DND-41 (cell line): ENCODE results near the gene FBXO41.

Experiments used
- ATAC-seq: fragments of 200-7000 bp; cut with Tn5 transposase; 3 replicates; pipeline ENCODE4 v1.9.1; 2021; ENCODE audit warnings: low read depth; ENCODE audit not compliant: insufficient read depth
- DNase-seq: peaks from one replicate; pipeline ENCODE4 v3.0.0-alpha.2; 2020
- H2AFZ ChIP-seq: 2 replicates; pipeline ENCODE4 v1.6.0; 2012; ENCODE audit warnings: low read depth, low read length
- H3K27ac ChIP-seq: 2 replicates; pipeline ENCODE4 v1.5.1; 2012; ENCODE audit warnings: low read length, inconsistent platforms
- H3K27me3 ChIP-seq: fragments of 200-600 bp; sonication (generic); 2 replicates; pipeline ENCODE4 v1.6.0; 2012; ENCODE audit warnings: low read length, mild to moderate bottlenecking, inconsistent platforms; ENCODE audit not compliant: insufficient read depth, poor library complexity
- H3K36me3 ChIP-seq: 2 replicates; pipeline ENCODE4 v1.5.1; 2012; ENCODE audit warnings: low read length, inconsistent platforms; ENCODE audit not compliant: insufficient read depth
- H3K4me1 ChIP-seq: 2 replicates; pipeline ENCODE4 v1.5.1; 2012; ENCODE audit warnings: mild to moderate bottlenecking, low read length; ENCODE audit not compliant: insufficient read depth
- H3K4me2 ChIP-seq: 2 replicates; pipeline ENCODE4 v1.6.0; 2012; ENCODE audit warnings: mild to moderate bottlenecking, moderate library complexity, low read length, inconsistent platforms; ENCODE audit not compliant: insufficient read depth
- H3K4me3 ChIP-seq, 2 experiments: fragments of 200-600 bp in 1 of 2; shearing (Covaris generic) in 1 of 2; 2 replicates each; pipeline ENCODE4 v1.5.1; 2012 to 2016; ENCODE audit warnings: inconsistent platforms in 2 of 2, low read length in 2 of 2, mild to moderate bottlenecking in 2 of 2, low read depth in 1 of 2, moderate library complexity in 1 of 2
- H3K79me2 ChIP-seq: 2 replicates; pipeline ENCODE4 v1.6.0; 2012; ENCODE audit warnings: low read length, inconsistent platforms; ENCODE audit not compliant: insufficient read depth
- H3K9ac ChIP-seq: 2 replicates; pipeline ENCODE4 v1.6.0; 2012; ENCODE audit warnings: low read depth, mild to moderate bottlenecking, inconsistent platforms, low read length, moderate library complexity
- H3K9me3 ChIP-seq: 2 replicates; pipeline ENCODE4 v1.5.1; 2012; ENCODE audit warnings: low read length, moderate library complexity, mild to moderate bottlenecking, inconsistent platforms; ENCODE audit not compliant: insufficient read depth, severe bottlenecking
- H4K20me1 ChIP-seq: 2 replicates; pipeline ENCODE4 v1.6.0; 2012; ENCODE audit warnings: low read length; ENCODE audit not compliant: insufficient read depth
- EZH2 ChIP-seq: IDR thresholded peaks from 3 replicates; pipeline ENCODE4 v1.6.1; 2012; ENCODE audit warnings: borderline replicate concordance, low read depth, mild to moderate bottlenecking, moderate library complexity, low read length, inconsistent platforms; ENCODE audit not compliant: severe bottlenecking
- TF ChIP-seq, protein P1 (sequence below): IDR thresholded peaks from 2 replicates; pipeline ENCODE4 v1.5.1; 2012; ENCODE audit warnings: borderline replicate concordance, low read length, moderate library complexity, mild to moderate bottlenecking; ENCODE audit not compliant: poor library complexity, severe bottlenecking; ENCODE audit errors: extremely low read depth

FBXO41 gene

DNA sequence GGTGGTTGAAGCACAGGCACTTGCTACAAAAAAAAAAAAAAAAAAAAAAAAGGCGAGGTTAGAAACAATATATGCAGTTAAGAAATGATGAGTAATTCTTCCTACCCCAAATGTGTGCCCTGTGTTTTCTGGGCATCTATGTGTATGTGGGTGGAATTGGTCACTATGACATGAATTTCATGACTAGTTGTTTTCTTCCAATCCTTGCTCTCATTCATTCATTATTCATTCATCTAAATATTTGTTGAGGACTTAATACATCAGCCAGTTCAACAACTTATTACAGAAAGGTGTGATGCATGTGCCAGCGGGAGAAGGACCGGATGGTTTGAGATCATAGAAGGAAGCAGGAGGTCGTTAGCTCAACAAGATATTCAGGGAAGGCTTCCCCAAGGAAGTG lies 17.4 kb upstream of the FBXO41 start:
- no peak overlapping the region for H3K9ac ChIP-seq
- no peaks in the 10 kb centered on the region for H3K79me2 ChIP-seq
- no peak overlapping the region for H3K27ac ChIP-seq
- no peaks in the 10 kb centered on the region for H3K4me1 ChIP-seq
- ATAC-seq: no peak
- H3K4me2 ChIP-seq: no peak overlapping the region
- H3K9me3 ChIP-seq: no peaks in the 10 kb centered on the region
- TF ChIP-seq, protein P1, sequence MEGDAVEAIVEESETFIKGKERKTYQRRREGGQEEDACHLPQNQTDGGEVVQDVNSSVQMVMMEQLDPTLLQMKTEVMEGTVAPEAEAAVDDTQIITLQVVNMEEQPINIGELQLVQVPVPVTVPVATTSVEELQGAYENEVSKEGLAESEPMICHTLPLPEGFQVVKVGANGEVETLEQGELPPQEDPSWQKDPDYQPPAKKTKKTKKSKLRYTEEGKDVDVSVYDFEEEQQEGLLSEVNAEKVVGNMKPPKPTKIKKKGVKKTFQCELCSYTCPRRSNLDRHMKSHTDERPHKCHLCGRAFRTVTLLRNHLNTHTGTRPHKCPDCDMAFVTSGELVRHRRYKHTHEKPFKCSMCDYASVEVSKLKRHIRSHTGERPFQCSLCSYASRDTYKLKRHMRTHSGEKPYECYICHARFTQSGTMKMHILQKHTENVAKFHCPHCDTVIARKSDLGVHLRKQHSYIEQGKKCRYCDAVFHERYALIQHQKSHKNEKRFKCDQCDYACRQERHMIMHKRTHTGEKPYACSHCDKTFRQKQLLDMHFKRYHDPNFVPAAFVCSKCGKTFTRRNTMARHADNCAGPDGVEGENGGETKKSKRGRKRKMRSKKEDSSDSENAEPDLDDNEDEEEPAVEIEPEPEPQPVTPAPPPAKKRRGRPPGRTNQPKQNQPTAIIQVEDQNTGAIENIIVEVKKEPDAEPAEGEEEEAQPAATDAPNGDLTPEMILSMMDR: no peak
- TF ChIP-seq EZH2: no peak
- H2AFZ ChIP-seq: no peak overlapping the region
- no peaks in the 10 kb centered on the region for H3K36me3 ChIP-seq
- H4K20me1 ChIP-seq: no peaks in the 10 kb centered on the region
- peaks cover 11% of the 10 kb centered on the region for H3K27me3 ChIP-seq
- no peak overlapping the region for H3K4me3 ChIP-seq
- DNase-seq: no peak

DNA sequence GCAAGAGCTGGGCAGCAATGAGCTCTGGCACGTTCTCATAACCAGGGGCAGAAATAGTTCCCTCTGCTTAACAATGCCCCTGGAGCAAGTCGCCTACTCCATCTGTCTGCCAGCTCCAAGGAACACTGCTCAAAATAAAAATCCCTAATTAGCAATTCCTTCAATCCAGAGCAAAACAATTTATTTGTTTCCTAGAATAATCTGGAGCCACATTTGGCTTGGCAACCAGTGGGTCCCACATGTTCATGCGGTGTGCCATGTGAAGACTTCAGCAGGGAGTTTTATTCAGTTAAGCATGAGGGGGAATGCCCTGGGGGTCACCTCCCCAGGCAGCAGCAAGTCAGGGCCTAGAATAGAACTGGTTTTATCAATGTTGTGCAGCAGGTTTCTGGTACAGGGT lies 16.6 kb upstream of the FBXO41 start:
- Histone ChIP-seq H3K4me2 (no peak overlapping the region), H2AFZ (no peak overlapping the region), H3K27me3 (peaks cover 8% of the 10 kb centered on the region), H4K20me1 (no peaks in the 10 kb centered on the region), H3K36me3 (no peaks in the 10 kb centered on the region), H3K9me3 (no peaks in the 10 kb centered on the region), H3K9ac (no peak overlapping the region), H3K4me3 (no peak overlapping the region), H3K79me2 (no peaks in the 10 kb centered on the region), H3K27ac (no peak overlapping the region), H3K4me1 (no peaks in the 10 kb centered on the region)
- DNase-seq (no peak), ATAC-seq (no peak)
- TF ChIP-seq, protein P1: no peak

DNA sequence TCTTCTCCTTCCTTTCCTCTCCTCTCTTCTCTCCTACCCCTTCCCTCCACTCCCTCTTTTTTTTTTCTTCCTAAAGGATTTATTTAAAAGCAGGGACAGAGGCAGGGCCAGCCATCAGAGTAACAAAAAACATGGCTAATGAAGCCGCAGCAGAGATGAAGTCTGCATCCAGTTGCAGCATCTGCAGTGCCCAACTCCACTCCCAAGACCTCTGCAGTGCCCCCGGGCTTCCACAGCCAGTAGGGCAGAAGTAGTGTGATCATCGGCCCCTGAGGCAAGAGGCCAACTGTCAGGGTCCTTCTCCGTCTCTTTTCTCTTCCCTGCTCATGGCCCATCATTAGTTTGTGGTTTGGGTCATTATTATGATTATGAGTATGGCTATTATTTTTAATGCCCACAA lies 13.3 kb upstream of the FBXO41 start:
- H3K27ac ChIP-seq: no peak overlapping the region
- H3K9me3 ChIP-seq: no peaks in the 10 kb centered on the region
- H3K27me3 ChIP-seq: peaks cover 13% of the 10 kb centered on the region
- no peak overlapping the region for H3K4me3 ChIP-seq
- no peaks in the 10 kb centered on the region for H3K79me2 ChIP-seq
- no peaks in the 10 kb centered on the region for H3K4me1 ChIP-seq
- H2AFZ ChIP-seq: no peak overlapping the region
- H3K36me3 ChIP-seq: no peaks in the 10 kb centered on the region
- H4K20me1 ChIP-seq: no peaks in the 10 kb centered on the region
- DNase-seq: no peak
- ATAC-seq: no peak
- H3K4me2 ChIP-seq: no peak overlapping the region
- no peak for TF ChIP-seq EZH2
- H3K9ac ChIP-seq: no peak overlapping the region

DNA sequence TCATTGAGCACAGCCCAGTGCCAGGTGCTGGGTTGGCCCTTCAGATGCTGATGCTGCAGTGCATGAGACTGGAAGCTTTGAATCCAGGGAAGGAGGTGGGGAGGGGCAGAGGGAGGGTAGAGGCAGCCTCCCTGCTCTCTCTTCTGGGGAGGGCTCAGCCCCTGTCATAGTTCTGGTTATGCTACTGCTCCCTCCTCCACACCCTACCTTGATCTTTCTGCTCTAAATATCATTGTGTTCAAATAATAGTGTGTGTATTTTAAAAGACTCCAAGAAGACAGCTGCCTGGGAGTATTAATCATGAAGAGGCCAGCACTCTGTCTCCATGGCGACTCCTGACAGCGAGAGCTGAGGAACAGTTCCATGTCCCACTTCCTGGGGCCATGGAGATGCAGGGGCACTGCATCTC lies 12.9 kb upstream of the FBXO41 start:
- Histone ChIP-seq H3K9ac (no peak overlapping the region), H4K20me1 (no peaks in the 10 kb centered on the region), H3K27ac (no peak overlapping the region), H3K79me2 (no peaks in the 10 kb centered on the region), H2AFZ (no peak overlapping the region), H3K36me3 (no peaks in the 10 kb centered on the region), H3K4me1 (no peaks in the 10 kb centered on the region), H3K4me3 (no peak overlapping the region), H3K27me3 (peaks cover 13% of the 10 kb centered on the region), H3K4me2 (no peak overlapping the region), H3K9me3 (no peaks in the 10 kb centered on the region)
- DNase-seq (no peak), ATAC-seq (peak; percentile 50; the same call in 2 of the 3 replicates)
- no peak for TF ChIP-seq EZH2
- TF ChIP-seq, protein P1: no peak
